Panc1 (cell line): ENCODE results near the gene ANP32A. TPM values are rescaled to one million over a fixed set of nuclear protein-coding genes. Genes with fewer than 3 reads are reported as not detected.

Experiments used
- ATAC-seq: fragments of 200-7000 bp; cut with Tn5 transposase; 2 replicates; pipeline ENCODE4 v1.9.1; 2020; ENCODE audit warnings: mild to moderate bottlenecking, moderate library complexity
- BruUV-seq: library from RNA; stranded (reverse); fragments of 400-500 nt; replicated peaks from 2 replicates; lab custom pipeline; 2021; lab: Mats Ljungman, UMichigan
- CTCF ChIA-PET: fragments of 300-600 bp; sonication (Branson Sonifier 250); formaldehyde crosslinking; loops from one replicate; lab custom pipeline; 2022; ENCODE audit warnings: antibody characterized with exemption; lab: Charles Lee
- POLR2A ChIA-PET: fragments of 300-600 bp; sonication (Branson Sonifier 250); formaldehyde crosslinking; loops from one replicate; lab custom pipeline; 2022; ENCODE audit warnings: antibody characterized with exemption; lab: Charles Lee
- DNase-seq: peaks from one replicate; pipeline ENCODE4 v3.0.0-alpha.2; 2010; ENCODE audit warnings: low read depth, low spot score
- H3K27ac ChIP-seq: 2 replicates; pipeline ENCODE4 v1.5.1; 2011; ENCODE audit warnings: mild to moderate bottlenecking, low read length, inconsistent platforms
- H3K27me3 ChIP-seq: fragments of 200-500 bp; sonication (Bioruptor generic); 2 replicates; pipeline ENCODE4 v1.6.0; 2014; ENCODE audit warnings: low read length, inconsistent platforms; ENCODE audit not compliant: control insufficient read depth, insufficient read depth
- H3K36me3 ChIP-seq: fragments of 200-500 bp; sonication (Bioruptor generic); 2 replicates; pipeline ENCODE4 v1.5.1; 2014; ENCODE audit warnings: inconsistent platforms, mild to moderate bottlenecking, low read length, moderate library complexity; ENCODE audit not compliant: control insufficient read depth, insufficient read depth
- H3K4me1 ChIP-seq: 2 replicates; pipeline ENCODE4 v1.5.1; 2011; ENCODE audit warnings: inconsistent platforms, mild to moderate bottlenecking, low read length, moderate library complexity; ENCODE audit not compliant: control insufficient read depth, insufficient read depth
- H3K4me3 ChIP-seq, 2 experiments: 2 replicates each; pipeline ENCODE4 v1.5.1; 2011 to 2012; ENCODE audit warnings: low read depth in 2 of 2, low read length in 2 of 2, mild to moderate bottlenecking in 2 of 2, inconsistent platforms in 1 of 2, moderate library complexity in 1 of 2
- H3K9me3 ChIP-seq: fragments of 200-500 bp; sonication (Bioruptor generic); 2 replicates; pipeline ENCODE4 v1.5.1; 2014; ENCODE audit warnings: low read depth, mild to moderate bottlenecking, inconsistent platforms, low read length, moderate library complexity; ENCODE audit not compliant: control insufficient read depth, insufficient read depth
- CTCF ChIP-seq: fragments of 450-650 bp; IDR thresholded peaks from 2 replicates; pipeline ENCODE4 v1.5.1; 2017; ENCODE audit warnings: mild to moderate bottlenecking
- POLR2AphosphoS5 ChIP-seq: IDR thresholded peaks from 2 replicates; pipeline ENCODE4 v1.6.1; 2012; ENCODE audit warnings: mild to moderate bottlenecking, low read depth, low read length, moderate library complexity
- REST ChIP-seq, 2 experiments: IDR thresholded peaks; 2 replicates each; pipeline ENCODE4 v1.6.1; 2011 to 2012; ENCODE audit warnings: low read depth in 2 of 2, control low read depth in 1 of 2, low read length in 1 of 2, mild to moderate bottlenecking in 1 of 2, moderate library complexity in 1 of 2; ENCODE audit not compliant: insufficient read depth in 1 of 2
- SIN3A ChIP-seq: IDR thresholded peaks from 2 replicates; pipeline ENCODE4 v1.6.1; 2012; ENCODE audit warnings: low read depth, mild to moderate bottlenecking, low read length, moderate library complexity, borderline replicate concordance; ENCODE audit not compliant: insufficient read depth
- TCF7L2 ChIP-seq: IDR thresholded peaks from 2 replicates; pipeline ENCODE4 v1.6.1; 2011; ENCODE audit warnings: mild to moderate bottlenecking, low read depth, low read length, inconsistent platforms
- in situ Hi-C: cut with HindIII; loops from 2 replicates; pipeline ENCODE4 v1.10.0; 2016; ENCODE audit warnings: low sequenced_read_pairs, low pct_unique_long_range_greater_than_20kb
- intact Hi-C: fragments of 100-400 bp; cut with micrococcal nuclease; formaldehyde crosslinking; loops from one replicate; pipeline ENCODE4 v1.10.0; 2022; ENCODE audit not compliant: unreplicated experiment
- total RNA-seq: library from RNA; stranded (reverse); gene quantifications from one replicate; pipeline ENCODE4 v1.2.1, GENCODE V29; 2021; ENCODE audit not compliant: unreplicated experiment

The ANP32A gene
- total RNA-seq, 1 experiment from 2014 or later = 226 TPM

GRCh38 chr15:68798346-68799094 lies 22.2 kb downstream of the ANP32A start:
- Histone ChIP-seq H3K4me3 (no peak overlapping the region), H3K36me3 (no peaks in the 10 kb centered on the region; the same call in 1 of the 2 replicates), H3K9me3 (no peaks in the 10 kb centered on the region), H3K4me1 (peaks cover 21% of the 10 kb centered on the region), H3K27ac (no peak overlapping the region), H3K27me3 (no peaks in the 10 kb centered on the region)
- ATAC-seq (no peak), DNase-seq (no peak)
- in situ Hi-C loops = no loop called here
- TF ChIP-seq POLR2AphosphoS5 (no peak), CTCF (no peak), REST (IDR thresholded peaks at IDR 0.05; ENCODE audit: insufficient read depth in 1 of 2, low read depth in 2 of 2, low read length in 1 of 2) (no peak), SIN3A (no peak), TCF7L2 (no peak)
- CTCF ChIA-PET = no interaction called here
- intact Hi-C loops = no loop called here
- BruUV-seq = no TSS peak
- POLR2A ChIA-PET = interaction anchor here (0.7 kb wide), 1 partner anchor 554 kb away, joined by 3 read pairs; no protein-coding TSS in a partner anchor

- H3K27ac ChIP-seq = no peak overlapping the region
- peaks cover 28% of the 10 kb centered on the region for H3K4me1 ChIP-seq
- intact Hi-C loops = no loop called here
- H3K27me3 ChIP-seq = no peaks in the 10 kb centered on the region
- H3K4me3 ChIP-seq = no peak overlapping the region
- BruUV-seq = no TSS peak
- in situ Hi-C loops = no loop called here
- TF ChIP-seq REST (IDR thresholded peaks at IDR 0.05; ENCODE audit: insufficient read depth in 1 of 2, low read depth in 2 of 2, low read length in 1 of 2) (no peak), POLR2AphosphoS5 (no peak), CTCF (no peak)
- ATAC-seq = no peak
- ChIA-PET CTCF (no interaction called here), POLR2A (no interaction called here)
- DNase-seq = no peak
- no peaks in the 10 kb centered on the region for H3K36me3 ChIP-seq
- H3K9me3 ChIP-seq = no peaks in the 10 kb centered on the region
Observed at GRCh38 chr15:68797599-68798345, 22.9 kb downstream of the ANP32A start.
